Testis (tissue), 2 donors: ENCODE measurements around the gene TMEM14C.

Source experiments
- CTCF ChIP-seq, 3 experiments: fragments of 450-650 bp in 2 of 3; fragments of 200-600 bp in 1 of 3; sonication (generic) in 1 of 3; IDR thresholded peaks; one replicate each; pipeline ENCODE4 v1.5.1; 2016 to 2019; ENCODE audit warnings: antibody characterized with exemption in 3 of 3, mild to moderate bottlenecking in 2 of 3, moderate library complexity in 1 of 3
- POLR2A ChIP-seq: fragments of 450-650 bp; IDR thresholded peaks from one replicate; pipeline ENCODE4 v1.6.1; 2017; ENCODE audit warnings: antibody characterized with exemption, mild to moderate bottlenecking, moderate library complexity

- TF ChIP-seq CTCF (IDR thresholded peaks at IDR 0.05): no peak
- no peak for TF ChIP-seq POLR2A
Measured at GRCh38 chr6:10686901-10687300, 36.0 kb upstream of the TMEM14C start.
